Measurements from ENCODE around the gene LPIN2.

- no peak for TF ChIP-seq CTCF (IDR thresholded peaks at IDR 0.05 in 2 of 3, conservative IDR thresholded peaks at IDR 0.05 in 1 of 3; ENCODE audit: borderline replicate concordance in 1 of 3, insufficient read depth in 1 of 3, low read depth in 2 of 3, low read length in 2 of 3)
- TF ChIP-seq EZH2 (IDR thresholded peaks at IDR 0.05) = no peak
- no peak for TF ChIP-seq POLR2A (IDR thresholded peaks at IDR 0.05; ENCODE audit: borderline replicate concordance, extremely low read depth, insufficient read depth, insufficient read length)
- TF ChIP-seq RAD21 (IDR thresholded peaks at IDR 0.05; ENCODE audit: low read depth) = no peak
- TF ChIP-seq EZH2phosphoT487 (IDR thresholded peaks at IDR 0.05; ENCODE audit: borderline replicate concordance) = no peak
- no peak for TF ChIP-seq SRF (IDR thresholded peaks at IDR 0.05; ENCODE audit: low read depth)
- TF ChIP-seq YY1 (IDR thresholded peaks at IDR 0.05; ENCODE audit: extremely low read depth, insufficient replicate concordance, low read depth, low read length) = no peak
- no peak for TF ChIP-seq MAX (IDR thresholded peaks at IDR 0.05)
- no peak for TF ChIP-seq SP1 (IDR thresholded peaks at IDR 0.05; ENCODE audit: low read depth)
- no peak for TF ChIP-seq POLR2AphosphoS5 (IDR thresholded peaks at IDR 0.05; ENCODE audit: low read depth, low read length)
- no peak for TF ChIP-seq SIN3A (IDR thresholded peaks at IDR 0.05; ENCODE audit: low read depth)
Observed at GRCh38 chr18:3052411-3052758, 39.4 kb upstream of the LPIN2 start.
